GM19455 (cell line): ENCODE data around the gene EIF5A.

ENCODE experiments used
- ATAC-seq: cut with Tn5 transposase; IDR thresholded peaks from one replicate; pipeline ENCODE4 v1.9.1; 2021; ENCODE audit not compliant: unreplicated experiment

Gene EIF5A

GRCh38 chr17:7352910-7353635, 45.6 kb downstream of the EIF5A start:
- ATAC-seq = no peak

- ATAC-seq = no peak
Observed at GRCh38 chr17:7354262-7354843, 46.9 kb downstream of the EIF5A start.

GRCh38 chr17:7355053-7355452, 47.6 kb downstream of the EIF5A start, which contains the start of gene TMEM95:
Gene TMEM95 (plus strand): TSS chr17:7355156. CDS start chr17:7355205, 49 bp downstream.
- no peak for ATAC-seq

- no peak for ATAC-seq
Observed at GRCh38 chr17:7355573-7355972, 48.1 kb downstream of the EIF5A start.

- no peak for ATAC-seq
Observed at GRCh38 chr17:7356072-7356549, 48.7 kb downstream of the EIF5A start.

GRCh38 chr17:7356756-7357155, 49.3 kb downstream of the EIF5A start:
- no peak for ATAC-seq

GRCh38 chr17:7357381-7357780, 50.0 kb downstream of the EIF5A start:
- no peak for ATAC-seq

GRCh38 chr17:7361906-7362305, 54.5 kb downstream of the EIF5A start:
- no peak for ATAC-seq
